Activated CD4-positive, alpha-beta T cell treated with anti-CD3 and anti-CD28 coated beads for 36 hours (primary cell): ENCODE data around the gene APOL4. TPM values are rescaled to one million over a fixed set of nuclear protein-coding genes. Genes with fewer than 3 reads are reported as not detected.
A peak's percentile ranks its signal among the peaks of the same experiment; 100 is the strongest.

Source experiments
- ATAC-seq: fragments of 200-7000 bp; cut with Tn5 transposase; one replicate; pipeline ENCODE4 v1.10.0; 2021; ENCODE audit warnings: mild to moderate bottlenecking, moderate library complexity
- CTCF ChIA-PET: fragments of 350-600 bp; sonication (Branson Sonifier 250); formaldehyde crosslinking; loops from one replicate; lab custom pipeline; 2021; ENCODE audit warnings: antibody characterized with exemption; lab: Charles Lee
- POLR2A ChIA-PET: fragments of 350-600 bp; sonication (Branson Sonifier 250); formaldehyde crosslinking; loops from one replicate; lab custom pipeline; 2021; ENCODE audit warnings: antibody characterized with exemption, inconsistent platforms; lab: Charles Lee
- DNase-seq: peaks from one replicate; pipeline ENCODE4 v3.0.0-alpha.2; 2020
- H3K27ac Mint-ChIP-seq: one replicate; pipeline ENCODE4 v1.8.0; 2021; ENCODE audit warnings: mixed read lengths
- H3K27me3 Mint-ChIP-seq: one replicate; pipeline ENCODE4 v1.8.0; 2021; ENCODE audit warnings: mixed read lengths
- H3K36me3 Mint-ChIP-seq: one replicate; pipeline ENCODE4 v1.8.0; 2021; ENCODE audit warnings: low read depth, mixed read lengths
- H3K4me1 Mint-ChIP-seq: one replicate; pipeline ENCODE4 v1.8.0; 2021; ENCODE audit warnings: mixed read lengths
- H3K4me3 Mint-ChIP-seq: one replicate; pipeline ENCODE4 v1.8.0; 2021; ENCODE audit warnings: mild to moderate bottlenecking, moderate library complexity, mixed read lengths
- H3K9me3 Mint-ChIP-seq: one replicate; pipeline ENCODE4 v1.8.0; 2021; ENCODE audit warnings: low read depth, mixed read lengths
- intact Hi-C, 2 experiments: fragments of 100-400 bp; cut with DNase I in 1 of 2; cut with micrococcal nuclease in 1 of 2; formaldehyde crosslinking; loops; one replicate each; pipeline versions ENCODE4 v1.14.2 to v1.15.1; 2022 to 2024; cut with DNase I, micrococcal nuclease
- total RNA-seq, 2 experiments: library from RNA; stranded (reverse); gene quantifications; one replicate each; pipeline ENCODE4 v1.2.3, GENCODE V29; 2021

The APOL4 gene
- total RNA-seq, 2 experiments from 2014 or later = 0.16 to 0.21 TPM

DNA sequence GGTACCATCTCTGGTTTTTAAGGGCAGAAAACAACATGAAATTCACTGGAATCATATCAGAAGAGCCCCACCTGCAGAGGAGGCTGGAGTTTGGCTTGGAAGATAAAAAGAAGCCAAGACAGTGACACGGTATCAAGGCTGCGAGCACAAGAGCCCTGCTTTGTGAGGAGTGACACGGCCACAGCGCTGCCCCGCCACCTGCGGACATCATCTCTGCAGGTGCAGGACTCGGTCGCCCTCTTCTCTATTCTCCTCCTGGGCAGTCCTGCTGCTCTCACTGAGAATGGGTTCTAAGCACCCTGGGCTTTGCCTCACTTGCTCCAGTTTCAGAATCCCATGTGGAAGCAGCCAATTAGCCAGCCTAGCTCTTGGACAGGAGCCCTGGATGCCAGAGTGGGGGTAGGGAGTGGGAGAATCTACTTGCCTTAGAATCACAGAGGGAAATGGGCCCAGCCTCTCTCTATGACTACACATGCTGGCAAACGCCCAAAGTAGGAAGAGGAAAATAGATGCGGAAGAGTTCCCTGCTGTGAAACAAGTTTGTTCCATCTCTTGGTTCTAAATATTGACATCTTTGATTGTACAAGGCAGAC is 17.1 kb downstream of the APOL4 start:
- Mint-ChIP-seq H3K4me1 (peaks cover 3% of the 10 kb centered on the region), H3K27ac (no peak overlapping the region), H3K4me3 (no peak overlapping the region), H3K36me3 (no peaks in the 10 kb centered on the region), H3K9me3 (no peaks in the 10 kb centered on the region), H3K27me3 (no peaks in the 10 kb centered on the region)
- CTCF ChIA-PET = no interaction called here
- intact Hi-C loops = loop anchor here in 1 of 2 experiments (5.0 kb wide), 1 partner anchor 117 kb away; no protein-coding TSS in a partner anchor
- ATAC-seq = no peak
- POLR2A ChIA-PET = no interaction called here
- DNase-seq = no peak

DNA sequence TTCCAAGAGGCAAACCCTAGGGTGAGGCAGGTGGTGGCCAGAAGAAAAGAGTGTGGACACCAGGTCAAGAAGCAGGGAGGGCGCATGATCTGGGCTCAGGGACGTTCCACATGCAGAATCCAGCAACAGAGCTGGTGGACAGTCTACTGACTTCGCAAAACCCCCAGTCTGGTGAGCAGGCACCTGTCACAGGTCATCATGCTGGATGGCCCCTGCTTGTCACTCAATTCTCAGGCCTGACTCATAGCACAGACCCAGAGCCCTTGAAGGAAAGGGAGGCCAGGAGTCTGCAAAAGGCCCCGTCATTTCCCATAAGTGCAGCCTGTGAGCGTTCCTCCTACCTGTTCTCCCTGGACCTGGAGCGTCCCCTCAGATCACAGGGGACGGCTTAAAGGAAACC is 18.2 kb downstream of the APOL4 start:
- Mint-ChIP-seq H3K36me3 (no peaks in the 10 kb centered on the region), H3K4me3 (no peak overlapping the region), H3K27me3 (no peaks in the 10 kb centered on the region), H3K9me3 (no peaks in the 10 kb centered on the region), H3K4me1 (peaks cover 3% of the 10 kb centered on the region), H3K27ac (no peak overlapping the region)
- ChIA-PET CTCF (interaction anchor here (0.7 to 1.9 kb wide), 4 partner anchors 11 to 95 kb away, joined by 3 to 7 read pairs (median 4); no protein-coding TSS in a partner anchor), POLR2A (interaction anchor here (0.6 kb wide), 1 partner anchor 31 kb away, joined by 3 read pairs; no protein-coding TSS in a partner anchor)
- intact Hi-C loops = loop anchor here in 1 of 2 experiments (5.0 kb wide), 1 partner anchor 116 kb away; no protein-coding TSS in a partner anchor
- no peak for ATAC-seq
- DNase-seq = no peak

DNA sequence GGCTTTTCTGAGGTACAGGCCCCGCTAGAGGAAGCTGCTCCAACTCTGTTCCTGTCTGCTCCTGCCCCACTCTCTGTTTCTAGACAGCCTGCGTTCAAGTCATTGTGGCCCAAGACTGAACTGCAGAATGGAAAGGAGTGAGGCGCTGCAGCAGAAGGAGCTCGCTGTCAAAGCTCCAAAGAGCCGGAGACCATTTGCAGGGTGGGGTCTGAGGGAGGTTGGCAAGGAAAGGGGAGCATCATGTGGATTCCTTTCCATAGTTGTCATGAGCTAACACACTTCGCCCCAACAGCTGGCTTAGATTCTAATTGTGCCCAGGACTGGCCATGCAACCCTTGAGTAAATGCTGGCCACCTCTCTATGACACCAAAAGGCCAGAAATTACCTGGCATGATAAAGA is 18.8 kb downstream of the APOL4 start:
- Mint-ChIP-seq H3K4me1 (peaks cover 3% of the 10 kb centered on the region), H3K27ac (no peak overlapping the region), H3K36me3 (no peaks in the 10 kb centered on the region), H3K9me3 (no peaks in the 10 kb centered on the region), H3K27me3 (no peaks in the 10 kb centered on the region), H3K4me3 (no peak overlapping the region)
- CTCF ChIA-PET = interaction anchor here (0.8 to 1.9 kb wide), 5 partner anchors 10 to 95 kb away, joined by 3 to 7 read pairs (median 4); no protein-coding TSS in a partner anchor
- DNase-seq (no peak), ATAC-seq (no peak)
- POLR2A ChIA-PET = interaction anchor here (0.6 kb wide), 1 partner anchor 31 kb away, joined by 3 read pairs; no protein-coding TSS in a partner anchor
- intact Hi-C loops = loop anchor here in 1 of 2 experiments (5.0 kb wide), 1 partner anchor 116 kb away; no protein-coding TSS in a partner anchor

DNA sequence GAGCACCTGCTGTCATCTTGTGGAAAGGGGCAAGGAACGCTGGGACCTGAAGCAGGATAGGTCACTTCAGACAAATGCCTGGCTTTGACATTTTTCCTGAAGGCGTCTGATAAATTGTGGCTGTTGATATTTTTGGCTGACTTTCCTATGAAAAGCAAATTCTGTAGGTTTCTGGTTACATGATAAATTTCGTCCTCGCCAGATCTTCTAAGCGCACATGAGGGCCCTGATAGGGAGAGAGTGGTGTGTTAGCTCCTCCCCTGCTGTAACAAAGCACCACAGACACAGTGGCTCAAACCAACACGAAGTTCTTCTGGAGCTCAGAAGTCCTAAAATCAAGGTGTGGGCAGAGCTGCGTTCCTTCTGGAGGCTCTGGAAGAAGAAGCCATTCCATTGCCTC is 19.6 kb downstream of the APOL4 start:
- POLR2A ChIA-PET = no interaction called here
- H3K4me3 Mint-ChIP-seq = no peak overlapping the region
- H3K9me3 Mint-ChIP-seq = peaks cover 2% of the 10 kb centered on the region
- no peaks in the 10 kb centered on the region for H3K27me3 Mint-ChIP-seq
- CTCF ChIA-PET = interaction anchor here (0.8 to 1.9 kb wide), 7 partner anchors 19 to 116 kb away, joined by 3 to 7 read pairs (median 4); no protein-coding TSS in a partner anchor
- peaks cover 8% of the 10 kb centered on the region for H3K4me1 Mint-ChIP-seq
- no peak for DNase-seq
- no peak overlapping the region for H3K27ac Mint-ChIP-seq
- peaks cover 2% of the 10 kb centered on the region for H3K36me3 Mint-ChIP-seq
- intact Hi-C loops = loop anchor here in 1 of 2 experiments (5.0 kb wide), 1 partner anchor 115 kb away; no protein-coding TSS in a partner anchor
- no peak for ATAC-seq

DNA sequence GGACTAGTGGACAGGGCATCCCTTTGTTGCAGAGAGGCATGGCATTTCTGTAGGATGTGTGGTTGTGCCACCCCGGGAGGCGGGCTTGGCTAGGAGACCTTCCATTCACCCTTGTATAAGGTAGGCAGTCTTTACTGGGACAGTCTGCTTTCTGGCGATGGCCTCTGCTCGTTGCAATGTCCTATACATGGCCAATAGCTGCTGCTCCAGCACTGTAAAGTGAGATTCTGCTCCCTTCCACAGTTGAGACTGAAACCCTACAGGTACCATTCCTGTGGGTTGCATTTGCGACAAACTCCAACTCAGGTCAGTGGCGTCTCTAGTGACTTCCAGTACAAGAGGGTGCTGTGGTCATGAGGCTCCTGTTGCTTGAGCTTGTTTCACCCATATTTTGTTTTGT is 20.7 kb downstream of the APOL4 start:
- Mint-ChIP-seq H3K27ac (no peak overlapping the region), H3K4me3 (no peak overlapping the region), H3K27me3 (no peaks in the 10 kb centered on the region), H3K9me3 (peaks cover 4% of the 10 kb centered on the region), H3K36me3 (peaks cover 2% of the 10 kb centered on the region), H3K4me1 (peaks cover 10% of the 10 kb centered on the region)
- intact Hi-C loops = loop anchor here (1.0 to 5.0 kb wide), 3 partner anchors 36 to 115 kb away; no protein-coding TSS in a partner anchor
- ATAC-seq = no peak
- DNase-seq = no peak
- POLR2A ChIA-PET = no interaction called here
- CTCF ChIA-PET = interaction anchor here (0.5 to 3.4 kb wide), 8 partner anchors 17 to 116 kb away, joined by 3 to 30 read pairs (median 4); no protein-coding TSS in a partner anchor

DNA sequence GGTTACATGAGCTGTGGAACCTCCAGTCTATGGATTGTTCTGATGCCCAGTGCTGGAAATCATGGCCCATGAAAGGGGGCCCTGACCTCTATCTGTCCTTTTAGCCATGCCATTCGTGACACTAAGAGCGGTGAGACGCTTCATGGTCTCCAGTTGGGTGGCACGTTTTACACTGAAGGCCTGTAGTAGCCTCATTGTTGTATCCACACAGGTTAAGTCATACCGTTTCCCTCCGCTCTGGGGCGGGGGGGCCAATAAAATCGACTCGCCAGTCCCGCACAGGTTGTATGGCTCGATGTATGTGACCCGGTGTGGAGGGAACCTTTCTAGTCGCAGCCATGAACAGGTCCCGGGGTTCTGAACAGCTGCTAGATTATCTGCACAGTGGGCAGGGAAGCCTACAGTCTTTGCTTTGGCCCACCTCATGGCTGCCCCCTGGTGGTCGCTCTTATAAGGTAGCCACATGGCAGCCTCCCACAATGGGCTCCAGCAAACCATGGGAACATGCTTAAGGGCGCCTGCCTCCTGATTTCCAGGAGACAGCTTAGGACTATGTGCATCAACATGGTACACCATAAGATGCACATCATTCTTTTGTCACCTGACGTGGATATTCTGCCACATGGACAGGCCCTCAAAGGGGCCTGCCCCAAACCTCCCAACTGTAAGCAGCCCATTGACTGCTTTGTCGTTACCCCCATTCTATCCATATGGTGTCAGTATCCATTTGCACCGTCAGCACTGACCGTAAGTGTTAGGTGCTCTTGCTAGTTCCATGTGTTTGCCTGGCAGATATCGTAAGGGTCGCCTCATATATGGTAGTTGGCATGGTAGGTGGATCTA is 21.4 kb downstream of the APOL4 start:
- ChIA-PET CTCF (interaction anchor here (0.5 to 3.4 kb wide), 18 partner anchors 9 to 795 kb away, joined by 3 to 30 read pairs (median 4); partner anchors contain the start of genes APOL3 and APOL6), POLR2A (interaction anchor here (0.5 kb wide), 1 partner anchor 25 kb away, joined by 3 read pairs; no protein-coding TSS in a partner anchor)
- Mint-ChIP-seq H3K36me3 (peaks cover 2% of the 10 kb centered on the region), H3K4me1 (peaks cover 10% of the 10 kb centered on the region), H3K27ac (no peak overlapping the region), H3K9me3 (peaks cover 4% of the 10 kb centered on the region), H3K4me3 (no peak overlapping the region), H3K27me3 (no peaks in the 10 kb centered on the region)
- intact Hi-C loops = loop anchor here (1.0 to 5.0 kb wide), 3 partner anchors 35 to 114 kb away; no protein-coding TSS in a partner anchor
- DNase-seq (peak; percentile 92), ATAC-seq (peak; percentile 99)

DNA sequence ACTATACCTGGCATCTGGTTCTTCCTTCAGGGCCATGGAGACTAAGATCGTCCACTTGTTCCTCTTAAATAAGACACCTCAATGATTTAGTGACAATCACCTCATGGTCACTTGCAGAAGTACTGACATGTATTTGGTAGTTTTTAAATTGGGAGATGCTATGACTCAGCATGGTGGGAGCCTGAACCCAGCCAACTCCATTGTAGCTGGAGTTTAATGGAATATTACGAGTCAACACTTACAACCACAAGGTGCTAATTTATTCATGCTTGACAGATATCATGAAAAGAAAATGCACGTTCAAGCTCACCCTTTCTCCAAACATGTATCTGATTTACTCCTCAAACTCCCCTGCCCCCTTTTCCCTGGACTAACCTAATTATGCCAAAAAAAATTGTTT is 24.4 kb downstream of the APOL4 start:
- ChIA-PET POLR2A (interaction anchor here (0.6 kb wide), 1 partner anchor 392 kb away, joined by 3 read pairs; no protein-coding TSS in a partner anchor), CTCF (interaction anchor here (0.7 to 2.5 kb wide), 11 partner anchors 8 to 294 kb away, joined by 3 to 16 read pairs (median 4); partner anchors contain the start of genes APOL2 and APOL3)
- ATAC-seq = peak; percentile 18
- Mint-ChIP-seq H3K9me3 (peaks cover 4% of the 10 kb centered on the region), H3K27me3 (no peaks in the 10 kb centered on the region), H3K36me3 (peaks cover 2% of the 10 kb centered on the region), H3K27ac (no peak overlapping the region), H3K4me3 (no peak overlapping the region), H3K4me1 (peaks cover 10% of the 10 kb centered on the region)
- intact Hi-C loops = no loop called here
- DNase-seq = peak; percentile 18

DNA sequence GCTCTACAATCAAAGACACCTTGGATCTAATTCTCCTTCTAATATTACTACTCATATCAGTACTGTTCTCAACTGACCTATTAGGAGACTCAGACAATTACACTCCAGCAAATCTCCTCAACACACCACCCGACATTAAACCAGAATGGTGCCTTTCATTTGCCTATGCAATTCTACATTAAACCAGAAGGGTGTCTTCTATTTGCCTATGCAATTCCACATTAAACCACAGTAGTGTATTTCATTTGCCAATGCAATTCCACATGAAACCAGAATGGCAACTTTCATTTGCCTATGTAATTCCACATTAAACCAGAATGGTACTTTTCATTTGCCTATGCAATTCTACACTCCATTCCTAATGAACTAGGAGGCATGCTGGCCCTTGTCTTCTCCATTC is 25.7 kb downstream of the APOL4 start:
- H3K27me3 Mint-ChIP-seq = no peaks in the 10 kb centered on the region
- CTCF ChIA-PET = interaction anchor here (0.6 to 1.6 kb wide), 4 partner anchors 10 to 801 kb away, joined by 3 to 4 read pairs (median 4); no protein-coding TSS in a partner anchor
- H3K9me3 Mint-ChIP-seq = peaks cover 4% of the 10 kb centered on the region
- no peak for ATAC-seq
- DNase-seq = no peak
- intact Hi-C loops = no loop called here
- H3K4me1 Mint-ChIP-seq = peaks cover 10% of the 10 kb centered on the region
- H3K27ac Mint-ChIP-seq = no peak overlapping the region
- H3K4me3 Mint-ChIP-seq = no peak overlapping the region
- peaks cover 2% of the 10 kb centered on the region for H3K36me3 Mint-ChIP-seq
- POLR2A ChIA-PET = no interaction called here

DNA sequence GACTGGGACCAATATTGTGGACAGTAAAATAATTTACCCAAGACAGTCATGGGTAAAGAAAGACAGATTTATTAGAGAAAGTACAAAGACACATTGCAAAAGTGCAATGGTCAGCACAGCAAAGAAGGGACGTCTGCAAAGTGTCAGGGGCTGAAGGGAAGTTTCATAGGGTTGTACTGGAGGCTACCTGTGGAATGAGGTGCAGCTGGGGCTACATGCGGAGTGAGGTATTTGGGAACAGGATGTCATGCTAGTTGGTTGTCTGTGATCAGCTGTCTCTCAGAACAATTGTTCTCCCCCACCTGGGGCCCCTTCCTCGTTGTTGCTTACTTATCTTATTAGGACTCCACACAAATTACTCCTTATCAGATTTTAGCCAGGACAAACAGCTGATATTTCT is 29.7 kb downstream of the APOL4 start:
- no peak for DNase-seq
- no peak overlapping the region for H3K27ac Mint-ChIP-seq
- POLR2A ChIA-PET = no interaction called here
- peaks cover 11% of the 10 kb centered on the region for H3K9me3 Mint-ChIP-seq
- intact Hi-C loops = no loop called here
- H3K36me3 Mint-ChIP-seq = peaks cover 3% of the 10 kb centered on the region
- CTCF ChIA-PET = interaction anchor here (0.7 to 1.4 kb wide), 4 partner anchors 8 to 14 kb away, joined by 3 read pairs; no protein-coding TSS in a partner anchor
- no peak overlapping the region for H3K4me3 Mint-ChIP-seq
- no peak for ATAC-seq
- H3K27me3 Mint-ChIP-seq = no peaks in the 10 kb centered on the region
- H3K4me1 Mint-ChIP-seq = peaks cover 5% of the 10 kb centered on the region

DNA sequence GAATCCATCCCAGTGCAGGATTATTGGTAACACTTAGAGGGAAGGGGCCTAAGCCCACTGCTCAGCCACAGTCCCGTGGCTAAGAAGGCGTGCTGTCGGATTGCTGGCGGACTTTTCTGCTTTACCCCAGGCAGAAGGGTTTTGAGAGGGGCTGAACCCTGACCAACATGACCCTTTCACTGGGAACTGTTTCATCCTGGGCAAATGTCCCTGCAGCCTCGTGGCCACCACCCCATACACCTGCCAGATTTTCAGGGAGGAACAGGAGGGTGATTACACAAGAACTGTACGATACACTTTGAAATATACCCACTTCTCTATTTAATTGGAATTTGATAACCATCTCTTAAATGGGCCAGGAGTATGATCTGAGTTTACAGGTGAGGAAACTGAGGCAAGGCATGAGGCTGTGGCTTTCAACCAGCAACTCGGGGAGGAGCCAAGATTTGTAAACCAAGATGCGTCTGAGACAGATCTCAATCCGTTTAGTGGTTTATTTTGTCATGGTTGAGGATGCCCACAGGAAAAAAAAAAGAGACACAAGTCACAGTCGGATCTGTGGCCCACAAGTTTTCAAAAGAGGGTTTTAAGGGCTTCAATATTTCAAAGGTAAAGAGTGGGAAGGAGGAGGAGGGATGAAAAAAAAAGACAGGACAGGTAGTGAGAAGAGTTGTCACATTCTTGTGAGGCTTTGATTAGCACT is 34.9 kb downstream of the APOL4 start:
- Mint-ChIP-seq H3K4me1 (peaks cover 29% of the 10 kb centered on the region), H3K27me3 (no peaks in the 10 kb centered on the region), H3K9me3 (peaks cover 10% of the 10 kb centered on the region), H3K27ac (no peak overlapping the region), H3K4me3 (no peak overlapping the region), H3K36me3 (peaks cover 3% of the 10 kb centered on the region)
- DNase-seq (no peak), ATAC-seq (no peak)
- CTCF ChIA-PET = no interaction called here
- POLR2A ChIA-PET = no interaction called here
- intact Hi-C loops = no loop called here
